HK-2 (cell line): ENCODE measurements around the gene MAF.

Experiments
- DNase-seq: peaks from one replicate; pipeline ENCODE4 v3.0.0-alpha.2; 2018; ENCODE audit not compliant: unreplicated experiment

The MAF gene

GRCh38 chr16:79600638-79601091 is at the start of gene MAF:
Gene MAF (minus strand): TSS chr16:79600737. CDS start chr16:79599902, 835 bp downstream.
- DNase-seq: peak; percentile 84

- no peak for DNase-seq
Observed at GRCh38 chr16:79648826-79649225, 48.3 kb upstream of the MAF start.

- no peak for DNase-seq
Observed at GRCh38 chr16:79647586-79647985, 47.0 kb upstream of the MAF start.

- DNase-seq: no peak
Observed at GRCh38 chr16:79645701-79646100, 45.2 kb upstream of the MAF start.

- peak; percentile 6 for DNase-seq
Observed at GRCh38 chr16:79644971-79645667, 44.6 kb upstream of the MAF start.

GRCh38 chr16:79642652-79643051 is 42.1 kb upstream of the MAF start:
- no peak for DNase-seq

- no peak for DNase-seq
Observed at GRCh38 chr16:79640513-79641360, 40.2 kb upstream of the MAF start.

GRCh38 chr16:79639576-79640311 is 39.2 kb upstream of the MAF start:
- no peak for DNase-seq

GRCh38 chr16:79638386-79638785 is 37.8 kb upstream of the MAF start:
- no peak for DNase-seq

- DNase-seq: no peak
Observed at GRCh38 chr16:79635488-79635887, 35.0 kb upstream of the MAF start.

- DNase-seq: no peak
Observed at GRCh38 chr16:79634298-79634697, 33.8 kb upstream of the MAF start.

GRCh38 chr16:79632289-79632688 is 31.8 kb upstream of the MAF start:
- DNase-seq: no peak

GRCh38 chr16:79628988-79629387 is 28.5 kb upstream of the MAF start:
- DNase-seq: no peak

- DNase-seq: peak; percentile 48
Observed at GRCh38 chr16:79628501-79628975, 28.0 kb upstream of the MAF start.

- DNase-seq: no peak
Observed at GRCh38 chr16:79627092-79627491, 26.6 kb upstream of the MAF start.

- no peak for DNase-seq
Observed at GRCh38 chr16:79625738-79626137, 25.2 kb upstream of the MAF start.

GRCh38 chr16:79623824-79624223 is 23.3 kb upstream of the MAF start:
- DNase-seq: no peak

GRCh38 chr16:79623062-79623461 is 22.5 kb upstream of the MAF start:
- DNase-seq: no peak

- DNase-seq: no peak
Observed at GRCh38 chr16:79621027-79621426, 20.5 kb upstream of the MAF start.

- no peak for DNase-seq
Observed at GRCh38 chr16:79618692-79619050, 18.1 kb upstream of the MAF start.

- no peak for DNase-seq
Observed at GRCh38 chr16:79618041-79618691, 17.6 kb upstream of the MAF start.

GRCh38 chr16:79613009-79613408 is 12.5 kb upstream of the MAF start:
- no peak for DNase-seq
